ENCODE results near the gene UNC50.
"Not testable (repeated sequence)": the region's sequence is repeated elsewhere in the genome, so short reads cannot be mapped to it uniquely, and the experiment has no call there.

Gene UNC50

DNA sequence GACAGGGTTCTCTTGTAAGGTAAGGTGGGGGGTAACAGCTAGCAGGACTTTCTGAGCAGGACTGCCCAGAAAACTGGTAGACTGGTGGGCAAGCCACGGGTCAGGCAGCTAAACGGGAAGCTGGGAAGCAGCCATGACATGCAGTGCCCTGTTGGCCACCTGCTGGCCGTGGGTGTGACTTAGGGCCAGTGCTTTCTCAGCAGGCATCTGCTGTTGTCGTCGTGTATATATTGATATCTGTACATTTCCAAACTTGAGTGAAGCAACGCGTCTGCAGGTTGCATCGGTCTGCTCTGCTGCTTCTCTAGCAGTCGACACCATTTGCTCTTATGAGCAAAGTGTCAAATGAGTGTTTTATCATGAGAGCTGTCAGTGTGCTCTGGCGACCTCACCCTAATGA, 31.1 kb upstream of the UNC50 start:
- DNase-seq: no peak

GRCh38 chr2:98578231-98578630, 30.2 kb upstream of the UNC50 start:
- DNase-seq: no peak

GRCh38 chr2:98579926-98580325, 28.5 kb upstream of the UNC50 start:
- no peak for DNase-seq

DNA sequence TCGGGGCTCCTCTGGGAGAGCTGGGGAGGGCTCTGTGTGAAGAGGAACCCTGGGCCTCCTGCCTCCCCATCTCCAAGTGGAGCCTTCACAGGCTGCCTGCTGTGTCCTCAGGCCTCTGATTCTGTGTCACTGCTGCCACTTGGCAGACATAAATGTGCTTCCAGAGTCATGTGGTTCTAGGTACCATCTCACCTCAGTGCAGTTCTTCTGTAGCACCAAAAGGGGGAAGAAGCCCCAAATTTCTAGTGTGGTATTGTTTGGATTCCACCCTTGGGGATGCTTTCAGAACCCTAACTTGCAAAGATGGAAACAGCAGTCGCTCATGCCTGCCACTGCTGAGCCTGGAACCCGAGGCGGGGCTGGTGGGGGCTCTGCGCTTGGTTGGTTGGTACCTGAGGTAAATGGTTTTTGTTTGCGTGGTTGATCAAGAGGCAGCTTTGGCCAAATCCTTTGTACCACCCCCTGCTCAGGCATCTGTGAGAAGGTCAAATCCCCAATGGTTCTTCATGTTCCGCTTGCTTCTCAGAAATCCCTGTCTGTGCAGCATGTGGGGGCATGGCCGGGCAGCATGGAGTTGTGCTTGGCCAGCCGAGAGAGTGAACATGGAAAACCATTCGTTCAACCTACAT, 27.6 kb upstream of the UNC50 start:
- DNase-seq: no peak

- no peak for DNase-seq
These were observed 25.9 kb upstream of the UNC50 start for GRCh38 chr2:98582523-98582922.

DNA sequence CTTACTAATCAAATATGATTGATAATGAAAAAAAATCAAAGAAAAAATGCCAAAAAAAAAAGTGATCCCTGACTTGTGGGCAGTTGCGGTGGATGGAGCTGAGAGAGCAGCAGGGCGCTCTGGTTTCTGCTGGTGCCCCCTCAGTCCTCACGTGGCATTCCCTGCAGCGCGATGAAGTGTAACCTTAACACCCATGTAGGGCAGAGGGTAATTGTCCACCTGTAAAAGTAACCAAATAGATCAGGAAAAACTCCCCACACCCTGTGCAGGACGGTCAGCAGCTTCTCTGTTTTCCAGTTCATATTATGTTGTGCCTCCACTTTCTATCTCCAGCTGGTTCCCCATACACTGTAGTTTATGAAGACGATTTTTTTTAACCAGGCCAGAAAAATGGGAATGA, 25.1 kb upstream of the UNC50 start:
- no peak for DNase-seq

DNA sequence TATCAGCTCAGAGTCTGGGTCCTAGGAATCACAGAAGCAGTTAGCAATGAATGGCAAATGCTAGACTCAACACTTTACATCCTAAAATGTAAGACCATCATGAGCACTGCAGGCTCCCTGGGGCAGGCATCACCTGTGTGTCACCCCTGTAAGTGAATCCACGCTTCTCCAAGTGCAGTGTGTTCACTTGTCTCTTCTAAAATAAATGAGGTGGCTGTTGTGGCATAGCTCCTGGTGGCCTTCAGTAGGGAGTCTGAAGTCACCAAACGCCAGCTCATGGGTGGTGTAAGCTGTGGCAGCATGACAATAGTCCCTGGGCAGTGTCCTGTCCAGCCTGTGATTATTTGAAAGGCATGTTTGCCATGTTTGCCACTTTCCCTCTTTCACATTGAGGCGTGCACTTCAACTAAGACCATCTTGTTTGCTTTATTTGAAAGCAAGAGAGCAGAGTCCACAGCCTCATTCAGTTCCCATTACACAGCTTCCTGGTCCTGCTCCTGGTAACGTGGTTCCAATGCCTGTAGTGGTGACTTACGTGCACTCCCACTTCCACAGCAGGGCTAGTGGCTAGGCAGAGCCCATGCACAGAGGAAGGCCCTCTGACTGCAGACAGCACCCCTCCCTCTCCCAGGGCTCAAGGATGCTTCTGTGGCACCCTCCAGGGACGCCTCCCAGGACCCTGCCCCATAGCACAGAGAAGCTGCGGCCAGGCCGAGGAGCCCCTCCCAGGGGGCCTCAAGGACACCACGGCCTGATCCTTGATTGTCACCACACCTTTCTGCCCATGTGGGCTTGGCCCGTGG, 24.4 kb upstream of the UNC50 start:
- DNase-seq: no peak

GRCh38 chr2:98585386-98585785, 23.0 kb upstream of the UNC50 start:
- no peak for DNase-seq

- no peak for DNase-seq
These were observed 21.7 kb upstream of the UNC50 start for GRCh38 chr2:98586551-98587140.

- no peak for DNase-seq
These were observed 19.4 kb upstream of the UNC50 start for GRCh38 chr2:98588880-98589431.

DNA sequence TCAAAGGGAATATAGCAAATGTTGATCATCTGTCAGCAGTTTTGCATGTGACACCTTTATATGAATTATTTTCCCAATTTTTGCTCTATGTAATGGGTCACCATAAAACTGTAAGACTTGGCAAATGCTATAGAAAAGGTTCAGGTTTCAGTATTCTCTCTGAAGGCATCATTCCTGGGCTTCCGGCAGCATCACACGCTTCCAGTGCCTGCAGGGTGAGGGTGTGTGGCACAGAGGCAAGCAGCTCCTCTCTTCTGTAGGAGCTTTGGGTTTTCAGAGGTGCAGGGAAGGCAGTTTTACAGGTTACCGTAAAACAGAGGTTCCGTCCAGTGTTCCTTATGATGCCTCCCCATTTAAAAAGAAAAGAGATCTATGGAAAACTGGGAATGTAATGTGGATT, 18.9 kb upstream of the UNC50 start:
- no peak for DNase-seq

DNA sequence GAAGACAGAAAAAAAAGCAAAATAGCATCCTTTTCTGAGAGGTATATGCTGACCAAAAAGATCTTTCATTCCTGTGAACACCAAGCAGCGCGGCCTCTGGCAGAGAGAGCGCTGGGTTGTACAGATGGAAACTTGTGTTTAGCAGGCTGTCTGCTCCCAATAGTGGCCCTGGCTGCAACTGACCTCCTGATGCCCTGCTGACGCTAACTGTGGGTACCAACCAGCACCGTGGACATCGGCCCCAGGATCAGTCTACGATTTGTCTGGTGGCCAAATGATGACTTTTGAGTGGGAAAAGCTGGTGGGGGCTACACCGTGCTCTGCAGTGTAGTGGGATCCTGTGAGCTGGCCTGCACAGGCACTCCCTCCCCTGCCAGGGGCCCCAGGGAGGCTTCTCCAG, 15.8 kb upstream of the UNC50 start:
- DNase-seq: no peak

- not testable (repeated sequence) for DNase-seq
These were observed 13.7 kb upstream of the UNC50 start for GRCh38 chr2:98594665-98595064.

DNA sequence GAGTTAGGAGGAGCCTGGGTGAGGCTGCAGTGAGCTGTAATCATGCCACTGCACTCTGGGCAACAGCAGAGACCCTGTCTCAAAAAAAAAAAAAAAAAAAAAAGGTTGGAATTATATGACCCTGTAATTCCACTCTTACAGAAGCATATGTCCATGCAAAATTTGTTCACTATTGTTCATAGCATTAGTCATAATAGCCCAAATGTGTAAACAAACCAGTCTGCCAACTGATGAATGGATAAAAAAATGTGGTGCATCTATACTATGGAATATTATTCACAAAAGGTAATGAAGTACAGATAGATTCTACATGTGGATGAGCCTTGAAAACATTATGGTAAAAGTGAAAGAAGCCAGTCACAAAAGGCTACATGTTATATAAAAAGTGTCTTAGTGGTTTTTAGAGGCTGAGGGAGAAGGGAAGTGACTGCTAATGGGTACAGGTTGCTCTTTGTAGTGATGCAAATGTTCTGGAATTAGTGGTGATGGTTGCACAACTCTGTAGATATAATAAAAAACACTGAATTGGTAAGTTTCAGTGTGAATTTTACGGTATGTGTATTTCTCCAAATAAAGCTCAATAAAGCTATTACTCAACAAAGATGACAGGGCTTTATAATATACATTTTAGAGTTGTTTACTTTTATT, 9.5 kb upstream of the UNC50 start:
- DNase-seq: no peak

DNA sequence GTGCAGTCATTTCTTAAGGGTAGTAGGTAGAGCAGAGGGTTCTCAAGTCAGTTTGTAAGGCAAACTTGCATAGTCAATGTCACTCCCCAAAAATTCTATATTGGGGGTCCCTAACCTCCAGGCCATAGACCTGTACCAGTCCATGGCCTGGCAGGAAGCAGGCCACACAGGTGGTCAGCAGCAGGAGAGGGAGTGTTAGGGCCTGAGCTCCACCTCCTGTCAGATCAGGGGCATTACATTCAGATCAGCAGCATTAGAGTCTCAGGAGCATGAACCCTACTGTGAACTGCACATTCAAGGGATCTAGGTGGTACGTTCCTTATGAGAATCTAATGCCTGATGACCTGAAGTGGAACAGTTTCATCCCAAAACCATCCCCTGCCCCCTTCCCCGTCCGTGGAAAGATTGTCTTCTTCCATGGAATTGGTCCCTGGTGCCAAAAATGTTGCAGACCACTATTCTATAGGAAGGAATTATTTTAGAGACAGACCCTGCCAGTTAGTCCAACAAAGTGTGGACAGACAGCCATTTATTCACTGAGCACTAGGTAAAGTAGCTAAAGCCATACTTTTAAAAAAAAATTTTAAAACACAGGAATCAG, 6.8 kb upstream of the UNC50 start:
- DNase-seq: peak; percentile 19

DNA sequence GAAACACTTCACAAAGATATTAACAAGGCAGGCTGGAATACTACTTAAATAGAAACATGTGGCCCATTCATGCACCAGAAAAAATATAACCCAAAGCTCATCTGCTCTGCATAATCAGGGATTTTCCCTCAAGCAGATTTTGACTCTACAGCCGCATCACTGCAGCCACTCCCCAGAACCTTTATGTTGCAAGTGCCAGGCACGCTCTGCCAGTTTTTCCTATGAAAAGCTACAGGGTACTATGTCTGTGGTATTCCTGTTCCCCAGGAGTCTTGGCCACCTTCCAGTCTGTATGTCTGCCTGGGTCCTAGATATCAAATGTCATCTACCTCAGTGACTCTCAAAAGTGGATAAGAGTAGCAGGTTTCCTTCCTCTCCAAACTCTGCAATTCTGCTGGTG, 3.8 kb upstream of the UNC50 start:
- DNase-seq: no peak

GRCh38 chr2:98605076-98605475, 3.3 kb upstream of the UNC50 start:
- no peak for DNase-seq

DNA sequence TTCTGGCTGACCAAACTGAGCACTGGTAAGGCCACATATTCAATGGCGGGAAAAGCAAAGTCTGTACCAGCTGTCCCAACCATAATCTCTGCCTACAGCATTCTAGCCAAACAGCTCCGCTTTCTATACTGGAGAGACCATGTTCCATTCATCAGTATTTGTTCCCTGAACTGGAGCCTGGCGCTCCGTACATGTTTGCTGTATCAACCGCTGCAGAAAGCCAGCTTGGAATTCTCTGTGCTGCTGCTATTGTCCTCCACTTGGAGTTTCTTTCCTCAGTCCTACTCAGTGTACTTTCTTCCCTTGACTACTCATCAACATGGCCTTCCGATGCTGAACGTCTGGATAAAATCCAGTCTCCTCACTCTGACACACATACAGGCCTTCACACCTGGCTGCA, 2.0 kb upstream of the UNC50 start:
- DNase-seq: no peak

- DNase-seq: no peak
These were observed 1.3 kb upstream of the UNC50 start for GRCh38 chr2:98607104-98607503.

GRCh38 chr2:98607741-98608115, 661 bp upstream of the UNC50 start:
- peak; percentile 31 for DNase-seq

- DNase-seq: peak; percentile 7
These were observed 694 bp downstream of the UNC50 start for GRCh38 chr2:98608962-98609604.

GRCh38 chr2:98614024-98614739, 5.8 kb downstream of the UNC50 start:
- no peak for DNase-seq
